ENCODE data around the gene LCE5A. TPM values are rescaled to one million over a fixed set of nuclear protein-coding genes. Genes with fewer than 3 reads are reported as not detected.
A peak's percentile ranks its signal among the peaks of the same experiment; 100 is the strongest.

Gene LCE5A
- total RNA-seq, 1 experiment from 2014 or later, result not detected

DNA sequence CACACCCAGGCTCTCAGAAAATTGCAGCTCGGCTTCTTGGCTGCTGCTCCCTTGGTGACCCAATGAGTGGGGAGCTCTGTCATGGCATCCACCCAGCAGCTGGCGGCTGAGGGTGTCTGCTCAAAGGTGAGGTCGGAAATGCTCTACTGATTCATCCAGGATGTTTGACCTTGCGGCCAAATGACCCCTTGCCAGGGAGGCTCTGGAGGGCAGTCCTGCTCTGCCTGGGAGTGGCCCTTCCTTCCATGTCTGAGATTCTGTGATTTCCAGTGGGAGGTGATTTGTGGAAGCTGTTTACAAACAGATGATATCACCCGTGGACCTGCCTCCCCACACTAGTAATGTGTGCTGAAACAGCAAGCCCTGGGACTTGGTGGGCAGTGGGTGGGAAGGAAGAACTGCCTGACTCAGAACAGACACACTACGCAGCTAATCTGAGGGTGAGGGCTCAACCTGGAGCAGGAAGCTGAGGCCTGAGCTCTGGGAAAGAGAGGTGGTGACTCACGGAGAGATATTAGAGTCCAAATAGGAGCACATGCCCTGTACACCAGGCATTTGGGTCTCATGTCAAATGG is 6.7 kb downstream of the LCE5A start:
- peak; percentile 13 for DNase-seq
- intact Hi-C loops (cut with micrococcal nuclease; ENCODE audit: unreplicated experiment), result no loop called here
- H3K4me1 Mint-ChIP-seq (ENCODE audit: low read depth, unreplicated experiment), result no peaks in the 10 kb centered on the region
- H3K4me3 Mint-ChIP-seq (ENCODE audit: low read depth, unreplicated experiment), result no peak overlapping the region
- H3K27me3 Mint-ChIP-seq (ENCODE audit: unreplicated experiment), result peaks cover 55% of the 10 kb centered on the region
- TF ChIP-seq CTCF (IDR thresholded peaks at IDR 0.05; ENCODE audit: unreplicated experiment), result no peak
- CTCF ChIA-PET, result interaction anchor here (1.1 kb wide), 1 partner anchor 16 kb away, joined by 3 read pairs; no protein-coding TSS in a partner anchor
- H3K27ac Mint-ChIP-seq (ENCODE audit: unreplicated experiment), result no peak overlapping the region
- no peaks in the 10 kb centered on the region for H3K9me3 Mint-ChIP-seq (ENCODE audit: low read depth, unreplicated experiment)
- no peaks in the 10 kb centered on the region for H3K36me3 Mint-ChIP-seq (ENCODE audit: insufficient read depth, unreplicated experiment)
- no TSS peak for BruUV-seq (replicated peaks)

DNA sequence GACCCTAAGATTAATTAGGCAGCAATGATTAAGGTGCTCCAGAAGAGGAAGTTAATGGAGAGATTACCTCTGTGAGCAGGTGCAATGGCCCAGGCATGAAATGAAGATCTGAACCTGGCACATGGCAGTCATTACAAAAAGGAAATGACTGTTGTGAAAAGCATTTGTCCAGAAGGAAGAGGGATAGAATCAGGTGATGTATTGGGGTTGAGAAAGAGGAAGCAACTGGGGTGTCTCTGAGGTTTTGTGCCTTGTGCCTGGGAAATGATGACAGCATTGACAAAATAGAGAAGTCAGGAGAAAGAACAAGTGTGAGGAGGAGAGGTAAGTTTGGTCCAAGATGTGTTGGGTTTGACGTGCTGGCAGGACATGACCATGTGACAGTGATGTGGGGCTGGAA is 9.2 kb downstream of the LCE5A start:
- Mint-ChIP-seq H3K4me1 (ENCODE audit: low read depth, unreplicated experiment) (no peaks in the 10 kb centered on the region), H3K9me3 (ENCODE audit: low read depth, unreplicated experiment) (no peaks in the 10 kb centered on the region), H3K36me3 (ENCODE audit: insufficient read depth, unreplicated experiment) (no peaks in the 10 kb centered on the region), H3K27me3 (ENCODE audit: unreplicated experiment) (peaks cover 30% of the 10 kb centered on the region), H3K4me3 (ENCODE audit: low read depth, unreplicated experiment) (no peak overlapping the region), H3K27ac (ENCODE audit: unreplicated experiment) (no peak overlapping the region)
- intact Hi-C loops (cut with micrococcal nuclease; ENCODE audit: unreplicated experiment), result no loop called here
- BruUV-seq (replicated peaks), result no TSS peak
- no peak for TF ChIP-seq CTCF (IDR thresholded peaks at IDR 0.05; ENCODE audit: unreplicated experiment)
- DNase-seq, result no peak
- CTCF ChIA-PET, result no interaction called here

- BruUV-seq (replicated peaks), result no TSS peak
- CTCF ChIA-PET, result interaction anchor here (0.7 kb wide), 1 partner anchor 272 kb away, joined by 3 read pairs; no protein-coding TSS in a partner anchor
- Mint-ChIP-seq H3K9me3 (ENCODE audit: low read depth, unreplicated experiment) (no peaks in the 10 kb centered on the region), H3K27me3 (ENCODE audit: unreplicated experiment) (peaks cover 22% of the 10 kb centered on the region), H3K4me1 (ENCODE audit: low read depth, unreplicated experiment) (no peaks in the 10 kb centered on the region), H3K4me3 (ENCODE audit: low read depth, unreplicated experiment) (no peak overlapping the region), H3K36me3 (ENCODE audit: insufficient read depth, unreplicated experiment) (no peaks in the 10 kb centered on the region), H3K27ac (ENCODE audit: unreplicated experiment) (no peak overlapping the region)
- no peak for DNase-seq
- intact Hi-C loops (cut with micrococcal nuclease; ENCODE audit: unreplicated experiment), result no loop called here
- no peak for TF ChIP-seq CTCF (IDR thresholded peaks at IDR 0.05; ENCODE audit: unreplicated experiment)
Observed at GRCh38 chr1:152520561-152521090, 10.0 kb downstream of the LCE5A start.

DNA sequence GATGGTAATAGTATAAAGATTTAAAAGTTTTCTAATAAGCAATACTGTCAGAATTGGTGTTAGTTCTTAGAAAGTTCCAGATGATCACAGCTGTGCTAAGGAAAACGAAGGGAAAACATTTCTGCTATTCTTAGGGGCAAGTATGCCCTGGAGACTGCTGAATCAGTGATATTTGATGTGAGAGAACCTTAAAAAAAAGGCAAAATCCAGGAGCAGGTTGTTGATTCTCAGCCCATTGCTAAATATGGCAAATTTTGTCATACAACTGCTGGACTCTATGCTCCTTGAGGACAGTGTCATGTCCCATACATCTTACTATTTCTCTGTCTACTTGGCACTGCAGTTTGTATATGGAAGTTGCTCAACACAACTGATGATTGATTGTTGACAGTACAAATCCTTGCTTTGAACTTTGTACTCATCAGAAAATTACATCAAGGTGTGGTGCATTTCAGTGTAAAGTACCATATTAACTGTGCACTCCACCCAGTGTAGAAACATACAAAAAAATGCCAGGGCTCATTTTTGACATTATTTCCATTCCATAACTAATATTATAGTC is 14.6 kb downstream of the LCE5A start:
- Mint-ChIP-seq H3K27ac (ENCODE audit: unreplicated experiment) (no peak overlapping the region), H3K36me3 (ENCODE audit: insufficient read depth, unreplicated experiment) (no peaks in the 10 kb centered on the region), H3K9me3 (ENCODE audit: low read depth, unreplicated experiment) (no peaks in the 10 kb centered on the region), H3K27me3 (ENCODE audit: unreplicated experiment) (peaks cover 21% of the 10 kb centered on the region), H3K4me1 (ENCODE audit: low read depth, unreplicated experiment) (no peaks in the 10 kb centered on the region), H3K4me3 (ENCODE audit: low read depth, unreplicated experiment) (no peak overlapping the region)
- no peak for TF ChIP-seq CTCF (IDR thresholded peaks at IDR 0.05; ENCODE audit: unreplicated experiment)
- intact Hi-C loops (cut with micrococcal nuclease; ENCODE audit: unreplicated experiment), result no loop called here
- DNase-seq, result no peak
- no TSS peak for BruUV-seq (replicated peaks)
- CTCF ChIA-PET, result no interaction called here

Measured in Calu3 (cell line).